B cell (primary cell): ENCODE measurements around the gene SLC9A3. TPM values are rescaled to one million over a fixed set of nuclear protein-coding genes. Genes with fewer than 3 reads are reported as not detected.

Experiments
- ATAC-seq: fragments of 200-7000 bp; cut with Tn5 transposase; one replicate; pipeline ENCODE4 v1.10.0; 2021; ENCODE audit warnings: low read depth, mild to moderate bottlenecking, moderate number of reproducible peaks, moderate library complexity
- CTCF ChIA-PET: fragments of 350-600 bp; sonication (Branson Sonifier 250); formaldehyde crosslinking; loops from one replicate; lab custom pipeline; 2021; ENCODE audit warnings: antibody characterized with exemption, inconsistent platforms; lab: Charles Lee
- POLR2A ChIA-PET: fragments of 350-600 bp; sonication (Branson Sonifier 250); formaldehyde crosslinking; loops from one replicate; lab custom pipeline; 2021; ENCODE audit warnings: antibody characterized with exemption; lab: Charles Lee
- DNase-seq: peaks from one replicate; pipeline ENCODE4 v3.0.0; 2013
- H2AFZ ChIP-seq: 2 replicates; pipeline ENCODE4 v1.6.1; 2012; ENCODE audit warnings: mild to moderate bottlenecking, low read depth, low read length; ENCODE audit not compliant: insufficient read depth, poor library complexity, severe bottlenecking
- H3K27ac ChIP-seq, 2 donors: 1 replicate in 1 of 2; 2 replicates in 1 of 2; pipeline ENCODE4 v1.5.1; 2012 to 2013; ENCODE audit warnings: low read length in 2 of 2, mild to moderate bottlenecking in 2 of 2, moderate library complexity in 1 of 2
- H3K27me3 ChIP-seq, 4 experiments: fragments of 200-600 bp in 1 of 4; sonication (generic) in 1 of 4; replicated peaks in 1 of 4; 1 replicate in 2 of 4; 2 replicates in 2 of 4; pipeline versions ENCODE4 v1.6.1 to v1.7.0; 2013 to 2016; ENCODE audit warnings: low read length in 3 of 4, mild to moderate bottlenecking in 2 of 4, mixed read lengths in 1 of 4, moderate library complexity in 1 of 4; ENCODE audit not compliant: insufficient read depth in 4 of 4, control insufficient read depth in 3 of 4; ENCODE audit errors: control extremely low read depth in 1 of 4
- H3K36me3 ChIP-seq, 2 experiments: replicated peaks in 1 of 2; 1 replicate in 1 of 2; 2 replicates in 1 of 2; pipeline versions ENCODE4 v1.6.1 to v1.7.1; 2013; ENCODE audit warnings: low read length in 1 of 2; ENCODE audit not compliant: insufficient read depth in 2 of 2, control insufficient read depth in 1 of 2; ENCODE audit errors: control extremely low read depth in 1 of 2, extremely low read depth in 1 of 2
- H3K4me1 ChIP-seq, 2 donors: fragments of 200-600 bp in 1 of 2; sonication (generic) in 1 of 2; 1 replicate in 1 of 2; 2 replicates in 1 of 2; pipeline versions ENCODE4 v1.5.1 to v1.6.1; 2013 to 2017; ENCODE audit warnings: low read length in 2 of 2; ENCODE audit not compliant: control insufficient read depth in 2 of 2, insufficient read depth in 2 of 2
- H3K4me2 ChIP-seq: replicated peaks from 2 replicates; pipeline ENCODE3; 2012; ENCODE audit warnings: mild to moderate bottlenecking, low read depth, low read length; ENCODE audit not compliant: poor library complexity, severe bottlenecking
- H3K4me3 ChIP-seq, 5 experiments: fragments of 200-600 bp in 1 of 5; sonication (generic) in 1 of 5; 1 replicate in 3 of 5; 2 replicates in 2 of 5; pipeline versions ENCODE4 v1.5.1 to v1.7.0; 2011 to 2016; ENCODE audit warnings: low read length in 4 of 5, mild to moderate bottlenecking in 4 of 5, low read depth in 2 of 5, control low read depth in 1 of 5, moderate library complexity in 1 of 5; ENCODE audit not compliant: insufficient read depth in 1 of 5; ENCODE audit errors: control extremely low read depth in 1 of 5, extremely low read depth in 1 of 5
- H3K79me2 ChIP-seq: fragments of 200-600 bp; sonication (generic); one replicate; pipeline ENCODE4 v1.6.0; 2016; ENCODE audit warnings: low read length; ENCODE audit not compliant: control insufficient read depth, insufficient read depth
- H3K9ac ChIP-seq: fragments of 200-600 bp; sonication (generic); 2 replicates; pipeline ENCODE4 v1.6.1; 2017; ENCODE audit warnings: mild to moderate bottlenecking, low read length, moderate library complexity
- H3K9me3 ChIP-seq, 3 donors: one replicate each; pipeline versions ENCODE4 v1.6.1 to v1.7.1; 2013; ENCODE audit warnings: low read length in 2 of 3; ENCODE audit not compliant: control insufficient read depth in 2 of 3, insufficient read depth in 1 of 3; ENCODE audit errors: control extremely low read depth in 1 of 3
- H4K20me1 ChIP-seq: 2 replicates; pipeline ENCODE4 v1.6.0; 2012; ENCODE audit warnings: mild to moderate bottlenecking, low read length; ENCODE audit not compliant: insufficient read depth, control insufficient read depth, poor library complexity, severe bottlenecking
- H3K27ac Mint-ChIP-seq: one replicate; pipeline ENCODE4 v1.8.0; 2021; ENCODE audit warnings: mixed read lengths
- H3K27me3 Mint-ChIP-seq: one replicate; pipeline ENCODE4 v1.8.0; 2021; ENCODE audit warnings: mixed read lengths
- H3K4me1 Mint-ChIP-seq: one replicate; pipeline ENCODE4 v1.8.0; 2021; ENCODE audit warnings: mixed read lengths
- H3K4me3 Mint-ChIP-seq: one replicate; pipeline ENCODE4 v1.8.0; 2021; ENCODE audit warnings: mixed read lengths
- H3K9me3 Mint-ChIP-seq: one replicate; pipeline ENCODE4 v1.8.0; 2022; ENCODE audit warnings: mixed read lengths; ENCODE audit not compliant: insufficient read depth
- EZH2 ChIP-seq: IDR thresholded peaks from 2 replicates; pipeline ENCODE4 v1.6.1; 2012; ENCODE audit warnings: borderline replicate concordance, low read depth, mild to moderate bottlenecking, moderate library complexity, low read length; ENCODE audit not compliant: insufficient read depth, poor library complexity, severe bottlenecking
- WGBS: methylation state at CpG from one replicate; pipeline ENCODE4 v1.1.5; 2013; ENCODE audit warnings: missing lambda C conversion rate; ENCODE audit not compliant: insufficient coverage; 5-methylcytosine and 5-hydroxymethylcytosine counted together
- intact Hi-C: fragments of 100-400 bp; cut with micrococcal nuclease; formaldehyde crosslinking; loops from one replicate; pipeline ENCODE4 v1.10.0; 2022
- polyA plus RNA-seq: library from polyadenylated mRNA; depleted of rRNA; stranded (reverse); fragments of >200 nt; gene quantifications from 2 replicates; pipeline ENCODE4 v1.2.3, GENCODE V29; 2012
- total RNA-seq, 2 donors: library from RNA; stranded (reverse); fragments of 120-200 nt in 1 of 2; gene quantifications; 1 replicate in 1 of 2; 2 replicates in 1 of 2; pipeline versions ENCODE4 v1.2.3 to v1.2.4, GENCODE V29; 2013 to 2022
- TF ChIP-seq, protein P1 (sequence below): fragments of 200-600 bp; IDR thresholded peaks from one replicate; pipeline ENCODE4 v1.8.0; 2022; ENCODE audit warnings: antibody characterized with exemption, mild to moderate bottlenecking

Gene SLC9A3
- total and polyA plus RNA-seq, 2 donors (not counting 1 experiment from before 2014, with no cell fraction given): 0.84 to 2.0 TPM

DNA sequence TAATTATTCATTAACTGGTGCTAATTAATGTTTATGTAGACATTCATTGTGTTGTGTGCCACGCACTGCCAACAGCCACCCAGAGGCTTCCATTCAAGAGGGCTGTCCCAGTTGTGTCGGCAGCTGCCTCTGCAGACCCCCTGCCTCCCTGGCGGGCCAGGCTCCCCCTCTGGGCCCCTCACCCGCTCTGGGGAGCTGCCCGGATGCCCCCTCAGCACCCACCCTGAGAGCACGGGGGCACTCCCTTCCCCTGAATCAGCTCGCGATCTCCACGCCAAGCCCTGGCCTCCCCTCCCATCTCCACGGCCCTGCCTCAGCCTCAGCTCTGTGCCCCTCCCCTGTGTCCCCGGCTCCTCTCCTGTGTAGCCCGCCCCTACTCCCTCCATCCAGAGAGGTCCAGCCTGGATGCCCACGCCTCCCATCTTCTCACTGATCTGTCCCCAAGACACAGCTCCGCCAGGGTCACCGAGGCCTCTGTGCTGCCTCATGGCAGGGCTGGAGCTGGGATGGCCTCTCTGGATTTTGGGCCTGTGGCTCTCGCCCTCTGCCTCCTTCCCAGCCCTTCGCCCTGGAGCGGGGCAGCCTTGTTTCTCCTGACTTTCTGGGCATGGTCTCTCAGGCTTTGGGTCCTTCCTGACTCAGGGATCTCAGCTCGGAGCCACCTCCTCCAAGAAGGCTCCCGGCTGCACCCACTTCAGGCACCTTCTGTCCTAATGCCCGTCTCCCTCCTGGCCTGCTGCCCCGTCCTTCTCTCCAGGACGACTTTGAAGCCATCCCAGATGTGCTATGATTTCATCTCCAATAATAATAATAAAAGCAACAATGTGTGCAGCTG lies 16.0 kb upstream of the SLC9A3 start:
- POLR2A ChIA-PET: interaction anchor here (0.6 kb wide), 1 partner anchor 69 kb away, joined by 3 read pairs; no protein-coding TSS in a partner anchor
- 70% methylated on average over 20 of the region's 23 CpGs for WGBS
- Mint-ChIP-seq H3K4me1 (peaks cover 21% of the 10 kb centered on the region), H3K4me3 (no peak overlapping the region), H3K27me3 (peaks cover 35% of the 10 kb centered on the region), H3K27ac (peak overlapping the region; percentile 10), H3K9me3 (no peaks in the 10 kb centered on the region)
- no peaks in the 10 kb centered on the region for H3K36me3 ChIP-seq
- DNase-seq (no peak), ATAC-seq (no peak)
- H2AFZ ChIP-seq: no peak overlapping the region
- H3K9ac ChIP-seq: no peak overlapping the region
- no peak overlapping the region for H3K4me2 ChIP-seq
- H3K9me3 ChIP-seq: peaks cover 0 to 87% (median 18%) of the 10 kb centered on the region in 3 donors
- intact Hi-C loops: no loop called here
- H3K4me1 ChIP-seq: peaks cover 27 to 37% of the 10 kb centered on the region in 2 donors
- H3K4me3 ChIP-seq: no peak overlapping the region
- no peak overlapping the region for H3K27ac ChIP-seq
- H3K79me2 ChIP-seq: no peaks in the 10 kb centered on the region
- H4K20me1 ChIP-seq: no peaks in the 10 kb centered on the region
- H3K27me3 ChIP-seq: peaks cover 0 to 77% (median 26%) of the 10 kb centered on the region in 4 experiments
- TF ChIP-seq, protein P1, sequence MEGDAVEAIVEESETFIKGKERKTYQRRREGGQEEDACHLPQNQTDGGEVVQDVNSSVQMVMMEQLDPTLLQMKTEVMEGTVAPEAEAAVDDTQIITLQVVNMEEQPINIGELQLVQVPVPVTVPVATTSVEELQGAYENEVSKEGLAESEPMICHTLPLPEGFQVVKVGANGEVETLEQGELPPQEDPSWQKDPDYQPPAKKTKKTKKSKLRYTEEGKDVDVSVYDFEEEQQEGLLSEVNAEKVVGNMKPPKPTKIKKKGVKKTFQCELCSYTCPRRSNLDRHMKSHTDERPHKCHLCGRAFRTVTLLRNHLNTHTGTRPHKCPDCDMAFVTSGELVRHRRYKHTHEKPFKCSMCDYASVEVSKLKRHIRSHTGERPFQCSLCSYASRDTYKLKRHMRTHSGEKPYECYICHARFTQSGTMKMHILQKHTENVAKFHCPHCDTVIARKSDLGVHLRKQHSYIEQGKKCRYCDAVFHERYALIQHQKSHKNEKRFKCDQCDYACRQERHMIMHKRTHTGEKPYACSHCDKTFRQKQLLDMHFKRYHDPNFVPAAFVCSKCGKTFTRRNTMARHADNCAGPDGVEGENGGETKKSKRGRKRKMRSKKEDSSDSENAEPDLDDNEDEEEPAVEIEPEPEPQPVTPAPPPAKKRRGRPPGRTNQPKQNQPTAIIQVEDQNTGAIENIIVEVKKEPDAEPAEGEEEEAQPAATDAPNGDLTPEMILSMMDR: no peak
- TF ChIP-seq EZH2: no peak
- CTCF ChIA-PET: no interaction called here

DNA sequence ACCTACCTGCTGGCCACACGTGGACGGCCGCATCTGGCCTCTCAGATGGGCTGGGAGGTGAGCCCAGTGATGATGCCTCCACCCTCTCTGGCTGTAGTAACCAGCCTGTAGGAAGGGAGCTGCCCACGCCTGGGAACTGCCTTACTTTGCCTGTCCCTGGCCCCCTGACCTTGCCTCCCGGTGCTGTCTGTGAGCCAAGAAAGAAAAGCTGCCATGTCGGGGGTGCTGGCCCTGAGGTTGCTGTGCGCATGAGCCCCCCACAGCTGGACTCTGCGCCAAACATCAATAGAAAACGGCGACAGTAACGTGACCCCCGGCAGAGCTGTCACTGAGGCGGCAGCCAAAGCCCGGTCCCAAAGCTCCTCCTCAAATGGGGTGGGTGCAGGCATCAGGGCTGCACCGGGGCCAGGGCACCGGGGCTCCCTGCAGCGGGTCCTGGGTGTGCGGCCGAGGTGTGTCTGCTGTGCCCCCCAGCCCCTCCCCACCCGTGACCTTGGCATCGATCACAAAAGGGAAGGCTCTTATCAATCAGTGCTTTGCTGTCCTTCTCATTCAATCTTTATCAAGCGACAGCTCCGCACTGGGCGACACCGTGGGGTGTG lies 15.3 kb upstream of the SLC9A3 start:
- Mint-ChIP-seq H3K4me3 (no peak overlapping the region), H3K27ac (no peak overlapping the region), H3K9me3 (no peaks in the 10 kb centered on the region), H3K27me3 (peaks cover 35% of the 10 kb centered on the region), H3K4me1 (peaks cover 15% of the 10 kb centered on the region)
- DNase-seq: no peak
- CTCF ChIA-PET: no interaction called here
- H3K27ac ChIP-seq: no peak overlapping the region
- TF ChIP-seq, protein P1: no peak
- TF ChIP-seq EZH2: no peak
- no peak overlapping the region for H3K4me3 ChIP-seq
- H3K4me2 ChIP-seq: no peak overlapping the region
- peaks cover 23 to 30% of the 10 kb centered on the region in 2 donors for H3K4me1 ChIP-seq
- no peaks in the 10 kb centered on the region for H3K79me2 ChIP-seq
- peaks cover 0 to 81% (median 26%) of the 10 kb centered on the region in 4 experiments for H3K27me3 ChIP-seq
- H4K20me1 ChIP-seq: no peaks in the 10 kb centered on the region
- POLR2A ChIA-PET: no interaction called here
- H3K9me3 ChIP-seq: peaks cover 0 to 87% (median 12%) of the 10 kb centered on the region in 3 donors
- H3K36me3 ChIP-seq: no peaks in the 10 kb centered on the region
- no peak overlapping the region for H3K9ac ChIP-seq
- 70% methylated on average over 20 of the region's 25 CpGs for WGBS
- H2AFZ ChIP-seq: no peak overlapping the region
- ATAC-seq: no peak
- intact Hi-C loops: no loop called here
